ENCODE measurements around the gene ADRA2A. TPM values are rescaled to one million over a fixed set of nuclear protein-coding genes. Genes with fewer than 3 reads are reported as not detected.

ADRA2A gene
- total RNA-seq, 1 experiment from 2014 or later = 1.7 TPM

- H3K4me3 Mint-ChIP-seq = no peak overlapping the region
- peaks cover 53% of the 10 kb centered on the region for H3K27me3 Mint-ChIP-seq (ENCODE audit: low read depth)
- ATAC-seq (no peak), DNase-seq (ENCODE audit: low spot score) (no peak)
- H3K36me3 Mint-ChIP-seq = no peaks in the 10 kb centered on the region
- ChIA-PET CTCF (no interaction called here), POLR2A (no interaction called here)
- no peaks in the 10 kb centered on the region for H3K9me3 Mint-ChIP-seq
- H3K27ac Mint-ChIP-seq = no peak overlapping the region
- peaks cover 21% of the 10 kb centered on the region for H3K4me1 Mint-ChIP-seq
- TF ChIP-seq ETV6 (CRISPR knock-in tag; IDR thresholded peaks at IDR 0.05) (no peak), USF1 (CRISPR knock-in tag; IDR thresholded peaks at IDR 0.05) (no peak), ZNF512 (CRISPR knock-in tag; IDR thresholded peaks at IDR 0.05; ENCODE audit: borderline replicate concordance) (no peak), MLX (CRISPR knock-in tag; IDR thresholded peaks at IDR 0.05) (no peak), ZNF396 (CRISPR knock-in tag; IDR thresholded peaks at IDR 0.05; ENCODE audit: borderline replicate concordance) (no peak), ELF4 (CRISPR knock-in tag; IDR thresholded peaks at IDR 0.05; ENCODE audit: low read depth) (no peak)
These were observed 3.4 kb downstream of the ADRA2A start for GRCh38 chr10:111080224-111080623.

GRCh38 chr10:111081595-111081994, 4.8 kb downstream of the ADRA2A start:
- DNase-seq (ENCODE audit: low spot score) (no peak), ATAC-seq (no peak)
- Mint-ChIP-seq H3K27ac (no peak overlapping the region), H3K9me3 (no peaks in the 10 kb centered on the region), H3K27me3 (ENCODE audit: low read depth) (peaks cover 40% of the 10 kb centered on the region), H3K4me3 (no peak overlapping the region), H3K36me3 (no peaks in the 10 kb centered on the region), H3K4me1 (peaks cover 21% of the 10 kb centered on the region)
- POLR2A ChIA-PET = no interaction called here
- CTCF ChIA-PET = no interaction called here
- TF ChIP-seq CREB1 (CRISPR knock-in tag; IDR thresholded peaks at IDR 0.05) (no peak), IRF1 (CRISPR knock-in tag; IDR thresholded peaks at IDR 0.05) (no peak), ZBTB43 (CRISPR knock-in tag; IDR thresholded peaks at IDR 0.05) (no peak), SOX15 (CRISPR knock-in tag; IDR thresholded peaks at IDR 0.05) (no peak), ZNF396 (CRISPR knock-in tag; IDR thresholded peaks at IDR 0.05; ENCODE audit: borderline replicate concordance) (no peak), ELF4 (CRISPR knock-in tag; IDR thresholded peaks at IDR 0.05; ENCODE audit: low read depth) (no peak), ZNF416 (CRISPR knock-in tag; IDR thresholded peaks at IDR 0.05) (no peak), SMAD3 (CRISPR knock-in tag; IDR thresholded peaks at IDR 0.05; ENCODE audit: borderline replicate concordance) (no peak), E2F5 (CRISPR knock-in tag; IDR thresholded peaks at IDR 0.05) (no peak), SP1 (CRISPR knock-in tag; conservative IDR thresholded peaks at IDR 0.05) (no peak), ATF3 (CRISPR knock-in tag; conservative IDR thresholded peaks at IDR 0.05) (no peak), USF1 (CRISPR knock-in tag; IDR thresholded peaks at IDR 0.05) (no peak), E2F4 (CRISPR knock-in tag; IDR thresholded peaks at IDR 0.05; ENCODE audit: borderline replicate concordance, low read depth) (no peak), FOXP1 (CRISPR knock-in tag; IDR thresholded peaks at IDR 0.05; ENCODE audit: borderline replicate concordance) (no peak), ATF2 (CRISPR knock-in tag; IDR thresholded peaks at IDR 0.05; ENCODE audit: borderline replicate concordance, low read depth) (no peak), HMGXB4 (CRISPR knock-in tag; IDR thresholded peaks at IDR 0.05) (no peak)
